Embryonic facial prominence (tissue), 1 donor: ENCODE measurements around the gene IL1R2.

ENCODE experiments used
- DNase-seq: peaks from one replicate; pipeline ENCODE4 v3.0.0-alpha.2; 2016; ENCODE audit errors: extremely low spot score

The IL1R2 gene, protein sequence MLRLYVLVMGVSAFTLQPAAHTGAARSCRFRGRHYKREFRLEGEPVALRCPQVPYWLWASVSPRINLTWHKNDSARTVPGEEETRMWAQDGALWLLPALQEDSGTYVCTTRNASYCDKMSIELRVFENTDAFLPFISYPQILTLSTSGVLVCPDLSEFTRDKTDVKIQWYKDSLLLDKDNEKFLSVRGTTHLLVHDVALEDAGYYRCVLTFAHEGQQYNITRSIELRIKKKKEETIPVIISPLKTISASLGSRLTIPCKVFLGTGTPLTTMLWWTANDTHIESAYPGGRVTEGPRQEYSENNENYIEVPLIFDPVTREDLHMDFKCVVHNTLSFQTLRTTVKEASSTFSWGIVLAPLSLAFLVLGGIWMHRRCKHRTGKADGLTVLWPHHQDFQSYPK

DNA sequence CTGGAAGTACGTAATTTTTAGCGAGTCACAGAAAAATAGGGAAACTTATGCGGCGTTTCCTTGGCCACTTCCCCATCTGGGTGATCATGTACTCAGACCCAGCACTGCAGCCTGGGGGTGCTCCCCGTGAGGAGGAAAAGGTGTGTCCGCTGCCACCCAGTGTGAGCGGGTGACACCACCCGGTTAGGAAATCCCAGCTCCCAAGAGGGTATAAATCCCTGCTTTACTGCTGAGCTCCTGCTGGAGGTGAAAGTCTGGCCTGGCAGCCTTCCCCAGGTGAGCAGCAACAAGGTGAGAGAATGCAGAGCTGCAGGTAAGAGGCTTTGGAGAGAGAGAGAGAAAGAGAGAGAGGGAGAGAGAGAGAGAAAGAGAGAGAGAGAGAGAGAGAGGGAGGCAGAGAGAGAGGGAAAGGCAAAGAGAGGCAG is at the start of gene IL1R2:
Gene IL1R2, plus strand, starts transcription at position 240 of the 425 bp plus-strand sequence. CDS start 16,616 bp downstream, outside the sequence.
- no peak for DNase-seq

DNA sequence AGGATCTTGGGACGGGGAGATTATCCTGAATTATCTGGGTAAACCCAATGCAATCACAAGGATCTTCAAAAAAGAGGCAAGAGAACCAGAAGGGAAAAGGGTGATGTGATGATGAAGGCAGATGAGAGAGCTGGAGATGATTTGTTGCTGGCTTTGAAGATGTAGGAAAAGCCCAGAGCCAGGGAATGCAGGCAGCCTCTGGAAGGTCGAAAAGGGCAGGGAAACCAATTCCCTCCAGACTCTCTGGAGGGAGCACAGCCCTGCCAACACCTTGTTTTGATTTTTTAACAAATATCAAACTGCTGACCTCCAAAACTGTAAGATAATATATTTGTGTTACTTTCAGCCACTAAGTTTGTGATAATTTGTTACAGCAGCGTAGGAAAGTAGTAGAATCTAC is 48.9 kb upstream of the IL1R2 start:
- no peak for DNase-seq

DNA sequence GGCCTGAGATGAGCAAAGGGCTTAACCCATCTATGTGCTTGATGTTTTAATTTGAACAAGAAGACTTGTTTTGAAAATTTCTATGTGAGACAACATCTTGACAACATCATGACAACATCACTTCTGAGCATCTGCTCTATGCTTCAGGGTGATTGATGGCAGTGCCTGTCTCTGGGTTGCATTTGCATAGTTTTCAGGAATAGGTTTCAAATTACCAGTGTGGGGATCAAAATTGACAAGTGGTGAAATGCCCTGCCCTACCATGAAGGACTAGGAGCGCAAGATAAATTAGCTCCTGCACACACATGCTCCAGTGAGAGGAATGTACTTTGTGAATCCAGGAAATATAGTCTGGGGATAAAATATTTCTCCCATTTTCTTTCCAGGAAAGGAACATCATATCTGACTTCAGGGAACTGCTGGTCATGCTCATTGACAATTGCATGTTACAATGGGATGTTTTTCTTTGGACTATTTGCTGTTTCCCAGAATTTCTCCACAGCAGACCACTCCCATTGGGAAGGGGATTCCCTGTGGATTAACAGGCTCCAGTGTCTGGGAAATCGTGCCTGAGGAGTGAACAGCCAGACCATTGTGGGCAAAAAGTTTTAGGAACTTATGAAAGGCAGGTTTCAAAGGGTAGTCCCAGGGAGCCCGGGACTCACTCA is 45.3 kb upstream of the IL1R2 start:
- no peak for DNase-seq

DNA sequence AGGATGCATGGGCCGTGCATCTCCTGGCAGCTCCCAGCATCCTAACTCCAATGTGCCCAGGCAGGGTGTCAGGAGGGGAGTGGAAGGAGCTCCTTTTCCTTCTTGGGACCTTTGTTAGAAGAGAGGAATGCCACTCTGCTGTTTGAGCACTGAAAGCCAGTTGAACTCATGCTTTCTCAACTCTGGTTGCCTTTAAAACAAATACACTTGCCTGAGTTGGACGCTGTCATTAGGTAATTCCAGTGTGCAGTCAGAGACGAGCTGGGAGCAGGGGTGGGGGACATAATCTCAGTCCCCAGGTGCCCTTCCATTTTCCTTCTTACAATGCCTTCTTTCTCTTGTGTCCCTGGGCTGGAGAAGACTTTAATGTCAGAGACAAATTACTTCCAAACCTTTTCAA is 44.4 kb upstream of the IL1R2 start:
- DNase-seq, result no peak

DNA sequence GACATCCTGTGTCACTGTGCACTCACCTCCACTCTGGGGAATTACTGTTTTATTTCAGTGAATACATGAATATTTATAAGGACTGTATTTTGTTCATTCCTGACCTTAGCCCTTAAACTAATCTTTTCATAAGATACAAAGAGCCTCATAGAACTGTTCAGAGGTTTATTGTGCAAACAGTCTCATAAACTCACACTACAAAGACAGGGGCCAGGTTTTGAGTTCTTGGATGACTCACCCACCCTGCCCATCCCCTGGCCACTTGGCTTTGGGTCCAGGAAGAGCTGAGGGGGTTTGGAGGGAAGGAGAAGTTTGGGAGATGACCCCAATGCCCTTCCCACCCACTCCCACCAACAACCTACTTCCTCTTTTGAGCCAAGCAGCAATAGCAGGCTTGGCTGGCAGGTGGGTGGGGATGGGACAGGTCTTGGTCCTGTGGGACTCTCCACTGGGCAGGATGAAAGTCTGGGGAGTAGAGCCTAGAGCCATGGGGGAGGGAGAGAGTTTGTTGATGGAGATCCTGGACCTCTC is 43.1 kb upstream of the IL1R2 start:
- DNase-seq, result no peak

DNA sequence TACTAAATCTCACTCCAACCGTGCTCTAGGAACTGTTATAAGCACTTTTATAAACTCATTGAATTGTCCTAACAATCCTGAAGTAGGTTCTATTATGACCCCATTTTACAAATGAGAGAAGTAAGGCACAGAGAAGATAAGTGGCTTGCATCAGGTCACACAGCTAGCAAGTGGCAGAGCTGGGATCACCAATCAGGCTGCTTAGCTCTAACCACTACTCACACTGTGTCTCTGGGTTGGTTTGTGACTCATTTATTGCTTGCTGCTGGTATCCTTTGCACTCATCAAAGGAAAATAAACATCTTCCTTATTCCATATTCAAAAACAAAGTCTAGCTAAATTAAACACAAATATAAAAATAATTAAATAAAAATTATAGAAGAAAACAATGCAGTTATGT is 42.5 kb upstream of the IL1R2 start:
- DNase-seq, result no peak

DNA sequence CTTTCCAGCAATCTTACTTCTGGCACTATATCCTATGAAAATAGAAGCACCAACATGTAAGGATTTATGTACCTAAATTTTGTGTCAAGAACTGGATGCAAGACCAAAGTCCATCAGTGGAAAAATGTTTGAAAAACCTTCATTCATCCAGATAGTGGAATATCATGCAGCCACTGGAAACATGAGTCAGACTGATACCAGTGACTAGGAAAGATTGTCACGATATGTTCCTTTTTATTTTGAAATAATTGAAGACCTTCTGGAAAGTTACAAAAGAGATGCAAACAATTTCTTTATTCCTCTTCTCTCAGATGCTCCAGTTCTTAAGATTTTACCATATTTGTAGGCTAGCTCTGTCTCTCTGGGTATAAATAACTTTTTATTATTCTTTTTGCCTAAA is 40.5 kb upstream of the IL1R2 start:
- DNase-seq, result no peak

DNA sequence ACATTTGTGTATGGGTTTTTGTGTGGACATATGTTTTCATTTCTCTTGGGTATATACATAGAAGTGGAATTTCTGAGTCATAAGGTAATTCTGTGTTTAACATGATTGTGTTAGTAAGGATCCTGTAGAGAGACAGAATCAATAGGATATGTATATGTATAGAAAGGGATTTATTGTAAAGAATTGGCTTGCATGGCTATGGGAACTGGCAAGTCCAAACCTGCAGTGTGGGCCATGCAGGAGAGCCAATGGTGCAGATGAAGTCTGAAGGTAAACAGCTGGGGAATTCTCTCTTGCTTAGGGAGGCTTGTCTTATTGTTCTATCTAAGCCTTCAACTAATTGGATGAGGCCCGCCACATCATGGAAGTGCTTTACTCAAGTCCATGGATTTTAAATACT is 39.2 kb upstream of the IL1R2 start:
- DNase-seq, result no peak

DNA sequence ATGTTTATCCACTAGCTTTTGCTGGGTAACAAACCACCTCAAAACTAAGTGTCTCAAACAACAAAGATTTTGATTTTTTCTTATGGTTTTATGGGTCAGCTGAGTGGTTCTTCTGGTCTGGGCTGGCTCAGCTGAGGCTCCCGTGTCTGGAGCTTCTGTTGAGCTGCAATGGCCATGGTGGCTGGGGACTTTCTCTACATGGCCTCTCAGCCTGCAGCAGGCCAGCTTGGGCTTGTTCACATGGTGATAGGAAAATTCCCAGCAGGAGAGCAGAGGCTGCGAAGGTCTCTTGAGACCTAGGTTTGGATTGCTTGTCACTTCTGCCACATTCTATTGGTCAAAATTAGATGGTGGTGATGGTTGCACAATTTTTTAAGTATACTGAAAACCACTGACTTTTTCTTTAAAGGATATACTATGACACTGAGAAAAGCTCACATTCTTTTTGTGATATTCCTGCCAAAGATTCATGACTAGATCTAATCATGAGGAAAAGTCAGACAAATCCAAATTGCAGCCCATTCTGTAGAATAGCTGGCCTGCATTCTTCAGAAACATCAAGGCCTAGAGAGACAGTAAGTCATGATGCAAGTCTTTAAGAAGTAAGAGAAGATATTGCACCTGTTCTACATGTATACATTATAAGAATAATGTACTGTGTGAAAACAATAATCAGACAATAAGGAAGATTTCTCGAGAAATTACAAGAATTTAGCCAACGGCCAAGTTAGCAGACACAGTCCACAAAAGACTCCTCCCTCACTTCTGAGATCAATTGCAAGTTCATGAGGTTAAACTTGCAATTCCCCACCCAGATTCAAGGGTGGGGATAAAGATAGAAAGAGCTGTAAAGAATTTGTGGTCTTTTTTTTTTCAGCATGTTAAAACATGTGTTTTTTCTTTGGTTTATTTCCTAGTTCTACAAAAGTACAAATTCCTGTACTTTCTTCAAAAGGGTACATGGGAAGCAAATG is 35.0 kb upstream of the IL1R2 start:
- DNase-seq, result no peak

DNA sequence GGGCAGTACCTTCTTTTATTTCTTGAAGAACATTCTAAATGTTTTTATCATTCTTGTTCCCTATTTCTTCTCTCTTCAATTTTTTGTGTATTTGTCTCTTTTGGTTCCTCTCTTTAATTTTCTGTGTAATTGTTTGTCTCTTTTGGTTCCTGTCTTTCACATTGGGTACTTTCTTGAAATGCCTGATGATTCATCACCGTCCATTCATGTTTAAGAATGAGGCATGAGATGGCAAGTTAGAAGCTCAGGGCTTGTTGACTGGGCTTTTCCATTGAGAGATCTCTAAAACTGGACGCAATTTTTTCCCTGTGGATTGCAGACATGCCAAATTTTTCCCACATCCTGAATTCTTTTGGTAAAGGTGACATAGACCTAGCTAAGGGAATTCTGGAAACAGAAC is 33.7 kb upstream of the IL1R2 start:
- DNase-seq, result no peak

DNA sequence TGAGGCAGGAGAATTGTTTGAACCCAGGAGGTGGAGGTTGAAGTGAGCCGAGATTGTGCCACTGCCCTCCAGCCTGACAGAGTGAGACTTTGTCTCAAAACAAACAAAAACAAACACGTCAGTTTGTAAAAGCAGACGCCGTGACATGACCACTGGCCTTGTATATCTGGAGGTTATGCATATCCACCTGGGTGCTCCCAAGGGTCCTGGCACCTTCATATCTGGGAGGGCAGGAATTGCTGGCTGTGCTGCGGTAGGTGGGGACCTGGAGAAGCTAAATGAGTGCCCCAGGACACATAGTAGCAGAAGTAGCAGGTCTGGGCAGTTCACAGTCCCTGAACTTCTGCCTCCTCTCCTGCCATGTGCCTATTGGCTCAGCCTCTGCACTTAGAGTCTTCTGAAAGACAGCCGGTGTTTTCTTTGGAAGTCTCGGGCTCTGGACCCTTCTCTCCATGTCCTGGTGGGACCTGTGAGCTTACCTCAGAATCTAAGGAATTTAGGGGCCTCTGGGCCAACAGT is 30.9 kb upstream of the IL1R2 start:
- DNase-seq, result no peak

DNA sequence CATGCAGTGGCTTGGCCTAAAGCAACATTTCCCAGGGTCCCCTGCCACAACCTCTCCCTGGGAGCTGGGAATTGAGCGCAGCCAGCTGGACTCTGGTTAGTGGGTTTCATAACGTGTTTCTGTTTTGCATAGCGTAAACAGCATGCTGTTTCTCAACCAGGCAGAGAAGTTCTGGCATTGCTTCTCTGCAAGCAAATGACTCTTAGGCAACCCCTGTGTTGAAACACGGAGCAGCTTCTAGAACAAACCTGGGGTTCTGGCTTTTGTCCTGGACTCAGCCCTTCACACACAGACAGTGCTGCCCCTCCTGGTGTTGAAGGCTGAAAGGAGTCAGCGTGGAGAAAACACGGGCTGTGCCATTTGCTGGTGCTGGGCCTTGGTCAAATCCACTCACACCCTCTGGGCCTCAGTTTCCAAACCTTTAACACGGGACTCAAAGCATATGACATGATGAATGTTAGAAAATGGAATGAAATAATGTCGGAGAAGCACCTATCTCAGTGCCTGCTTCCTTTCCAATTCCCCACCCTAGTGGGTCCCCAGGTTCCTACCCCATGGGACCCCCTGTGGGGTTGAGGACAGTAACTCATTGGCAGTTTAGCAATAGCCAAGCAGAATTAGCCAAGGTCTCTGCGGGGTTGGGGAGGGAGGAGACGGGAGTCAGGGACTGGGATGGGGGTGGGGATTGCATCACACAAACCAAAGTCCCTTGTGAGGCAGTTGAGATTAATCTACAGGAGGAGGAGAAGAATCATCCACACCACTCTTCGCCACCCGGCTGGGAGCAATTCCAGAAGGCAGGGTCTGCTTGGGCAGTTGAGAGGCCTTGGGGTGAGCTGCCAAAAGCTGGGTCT is 30.2 kb upstream of the IL1R2 start:
- no peak for DNase-seq

DNA sequence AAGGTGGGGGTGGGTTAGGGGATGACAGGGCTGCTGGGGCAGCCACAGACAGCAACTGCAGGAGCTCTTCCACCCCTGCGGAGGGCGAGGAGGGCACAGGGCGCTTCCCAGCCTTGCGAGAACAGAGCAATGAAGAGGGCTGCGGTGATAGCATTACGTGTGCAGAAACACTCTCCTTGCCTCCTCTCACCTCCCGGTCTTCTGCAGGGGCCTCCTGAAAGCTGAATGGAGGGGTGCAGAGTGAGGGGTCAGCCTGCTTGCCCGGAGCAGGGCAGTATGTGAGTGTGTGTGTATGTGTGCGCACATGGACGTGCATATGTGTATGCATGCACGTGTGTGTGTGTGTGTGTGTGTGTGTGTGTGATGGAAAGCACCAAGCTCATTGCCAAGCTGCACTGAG is 29.5 kb upstream of the IL1R2 start:
- no peak for DNase-seq

DNA sequence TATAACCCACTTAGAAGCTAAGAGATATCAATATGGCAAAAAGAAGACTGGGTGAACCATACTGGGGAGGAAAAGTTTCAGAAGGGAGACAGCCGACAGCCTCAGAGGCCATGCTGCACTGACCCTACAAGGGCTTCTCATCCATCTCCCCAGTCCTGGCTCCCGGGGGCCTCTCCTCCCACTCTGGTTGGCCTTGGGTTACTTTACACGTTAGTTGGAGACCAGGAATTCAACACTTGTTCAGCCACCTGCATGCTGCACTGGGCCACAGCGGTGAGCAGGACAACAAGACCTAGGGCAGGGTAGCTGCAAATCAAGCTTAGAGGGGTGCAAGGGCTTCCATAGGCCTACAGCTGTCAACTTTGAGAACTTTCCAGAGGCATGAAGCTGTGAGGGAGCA is 28.6 kb upstream of the IL1R2 start:
- no peak for DNase-seq

DNA sequence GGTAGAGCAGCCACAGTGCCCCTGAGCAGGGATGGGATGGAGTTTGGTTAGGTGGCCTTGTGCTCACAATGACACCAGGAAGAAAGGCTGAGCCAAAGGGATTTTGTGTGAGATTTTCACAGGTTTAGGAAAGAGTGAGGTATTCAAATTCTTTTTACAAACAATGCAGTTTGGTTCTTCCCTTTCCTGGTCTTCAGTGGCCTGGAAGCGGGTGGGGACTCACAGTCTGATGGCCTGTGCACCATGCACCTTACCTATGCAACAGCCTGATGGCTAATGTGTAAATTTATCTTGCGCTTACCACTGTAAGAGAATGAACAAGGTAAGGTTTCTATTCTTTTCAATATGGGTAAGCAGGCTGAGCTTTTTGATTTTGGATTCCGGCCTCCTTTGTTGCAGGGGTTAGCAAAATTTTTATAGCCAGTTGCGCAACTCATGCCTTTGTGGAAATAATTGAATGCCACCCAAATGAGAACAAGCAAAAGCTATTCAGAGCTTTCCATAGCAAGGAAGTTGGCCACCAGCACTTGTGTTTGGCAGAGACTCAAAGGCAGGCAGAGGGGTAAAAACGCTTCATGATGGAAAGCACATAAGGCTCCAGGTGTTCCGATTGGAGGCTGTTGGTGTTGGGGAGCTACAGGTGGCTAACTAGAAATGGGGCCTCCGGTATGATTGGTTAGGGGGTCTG is 23.8 kb upstream of the IL1R2 start:
- no peak for DNase-seq

DNA sequence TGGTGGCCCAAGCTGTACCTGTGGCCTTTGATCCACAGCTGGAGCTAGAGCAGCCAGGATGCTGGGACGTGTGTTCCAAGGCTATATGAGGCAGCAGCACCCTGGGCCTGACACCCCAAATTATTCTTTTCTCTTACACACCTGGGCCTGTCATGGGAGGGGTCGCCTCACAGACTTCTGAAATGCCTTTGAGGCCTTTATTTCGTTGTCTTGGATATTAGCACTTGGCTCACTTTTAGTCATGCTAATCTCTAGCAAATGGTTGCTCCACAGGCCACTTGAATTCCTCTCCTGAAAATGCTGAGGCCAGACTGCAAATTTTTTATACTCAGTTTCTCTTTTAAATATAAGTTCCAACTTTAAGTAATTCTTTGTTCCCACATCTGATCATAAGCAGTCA is 22.0 kb upstream of the IL1R2 start:
- no peak for DNase-seq

DNA sequence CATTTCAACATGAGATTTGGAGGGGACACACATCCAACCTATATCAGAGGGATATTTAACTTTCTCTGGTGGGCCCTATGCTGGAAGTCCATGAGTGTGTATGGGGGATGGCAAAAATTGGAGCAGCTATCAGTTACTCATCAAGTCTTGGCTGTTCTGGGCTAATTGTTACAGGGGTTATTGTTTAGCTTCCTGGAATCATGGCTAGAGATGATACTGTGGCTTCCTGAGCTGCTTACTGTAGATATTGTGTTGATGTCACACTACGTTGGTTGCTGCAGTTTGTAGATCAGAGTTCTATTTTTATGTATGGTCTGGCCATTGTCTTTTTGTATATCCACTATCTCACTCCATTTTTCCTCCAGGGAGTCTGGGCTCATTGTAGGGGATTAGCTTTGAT is 20.9 kb upstream of the IL1R2 start:
- DNase-seq, result no peak

DNA sequence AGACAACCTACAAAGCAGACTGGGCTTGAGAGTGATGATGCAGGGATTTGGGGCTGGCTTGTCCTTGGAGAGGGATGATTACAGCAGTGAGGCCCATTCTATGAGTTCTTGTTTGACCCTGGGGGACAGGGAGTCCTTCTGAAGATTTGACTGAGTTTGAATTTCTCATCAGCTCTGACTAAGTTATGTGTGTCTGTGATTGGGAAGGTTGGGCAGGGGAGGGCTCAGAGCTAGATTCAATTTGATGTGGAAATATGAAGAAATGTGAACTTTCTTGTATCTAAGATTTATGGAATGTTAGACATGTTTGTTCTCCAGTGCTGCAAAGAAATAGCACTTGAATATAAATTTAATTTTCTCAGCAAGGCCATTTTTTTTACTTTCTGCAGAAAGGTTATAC is 19.9 kb upstream of the IL1R2 start:
- DNase-seq, result no peak

DNA sequence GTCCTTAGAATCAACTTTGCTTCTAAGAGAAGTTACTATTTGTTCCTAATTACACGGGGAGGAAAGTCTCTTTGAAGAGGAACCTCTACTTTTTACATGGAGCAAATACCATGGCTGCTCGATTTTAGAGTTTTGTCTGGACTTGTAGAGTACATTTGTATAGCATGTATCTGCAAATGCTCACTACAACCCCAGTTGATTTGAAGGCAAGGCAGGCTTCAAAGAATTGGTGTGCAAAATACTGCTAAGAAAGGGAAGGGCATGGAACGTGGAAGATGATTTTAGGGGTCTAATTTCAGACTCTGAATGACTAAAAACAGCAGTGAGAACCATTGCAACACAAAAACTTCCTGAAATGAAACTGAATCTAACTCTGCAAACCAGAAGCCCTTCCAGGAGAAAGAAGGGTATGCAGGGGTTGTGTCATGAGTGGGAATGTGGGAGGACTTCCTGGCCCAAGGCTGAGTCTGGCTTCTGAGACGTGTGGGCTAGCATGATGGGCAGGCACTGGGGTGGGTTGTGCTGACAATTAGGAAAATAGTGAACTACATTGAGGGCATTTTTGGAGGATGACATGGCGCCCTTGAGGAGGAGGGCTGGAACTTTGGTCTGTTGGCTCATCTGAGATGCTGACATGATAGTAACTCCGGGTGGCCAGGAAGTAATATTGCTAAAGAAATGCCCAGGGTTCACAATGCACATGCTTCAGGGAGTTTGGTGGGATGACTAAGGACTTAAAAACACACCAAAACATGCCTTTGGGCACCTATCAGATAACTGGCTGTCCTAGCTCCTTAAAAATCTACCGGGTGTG is 18.9 kb upstream of the IL1R2 start:
- no peak for DNase-seq
